Caco-2 (cell line): Measurements from ENCODE around the gene ADAM12. TPM values are rescaled to one million over a fixed set of nuclear protein-coding genes. Genes with fewer than 3 reads are reported as not detected.

ENCODE experiments used
- BruUV-seq: library from RNA; stranded (reverse); fragments of 400-500 nt; replicated peaks from 2 replicates; lab custom pipeline; 2021; lab: Mats Ljungman, UMichigan
- CTCF ChIA-PET: fragments of 300-600 bp; sonication (Branson Sonifier 250); formaldehyde crosslinking; loops from one replicate; lab custom pipeline; 2022; ENCODE audit warnings: antibody characterized with exemption; lab: Charles Lee
- POLR2A ChIA-PET: fragments of 300-600 bp; sonication (Branson Sonifier 250); formaldehyde crosslinking; loops from one replicate; lab custom pipeline; 2022; ENCODE audit warnings: antibody characterized with exemption; lab: Charles Lee
- DNase-seq, 2 experiments: peaks; one replicate each; pipeline versions ENCODE4 v3.0.0 to v3.0.0-alpha.2; 2020 to 2022
- H3K27me3 ChIP-seq: replicated peaks from 2 replicates; pipeline ENCODE4 v1.6.0; 2011; ENCODE audit warnings: low read length; ENCODE audit not compliant: control insufficient read depth, insufficient read depth
- H3K36me3 ChIP-seq: 2 replicates; pipeline ENCODE4 v1.5.1; 2011; ENCODE audit warnings: low read length; ENCODE audit not compliant: control insufficient read depth, insufficient read depth
- H3K4me1 ChIP-seq: fragments of 250-450 bp; sonication (Bioruptor Pico); 2 replicates; pipeline ENCODE4 v1.5.1; 2020; ENCODE audit warnings: mild to moderate bottlenecking
- H3K4me3 ChIP-seq: 2 replicates; pipeline ENCODE4 v1.5.1; 2011; ENCODE audit warnings: low read depth, mild to moderate bottlenecking, control low read depth, low read length
- H3K9me3 ChIP-seq: fragments of 250-450 bp; sonication (Bioruptor Pico); 2 replicates; pipeline ENCODE4 v1.5.1; 2020; ENCODE audit warnings: mild to moderate bottlenecking, moderate library complexity
- H3K27ac Mint-ChIP-seq: one replicate; pipeline ENCODE4 v1.8.0; 2022; ENCODE audit warnings: mixed read lengths; ENCODE audit not compliant: unreplicated experiment
- H3K27me3 Mint-ChIP-seq: one replicate; pipeline ENCODE4 v1.8.0; 2022; ENCODE audit warnings: mixed read lengths; ENCODE audit not compliant: insufficient read depth, unreplicated experiment
- H3K36me3 Mint-ChIP-seq: one replicate; pipeline ENCODE4 v1.8.0; 2022; ENCODE audit warnings: mild to moderate bottlenecking, mixed read lengths; ENCODE audit not compliant: insufficient read depth, unreplicated experiment
- H3K4me1 Mint-ChIP-seq: one replicate; pipeline ENCODE4 v1.8.0; 2022; ENCODE audit warnings: low read depth, mixed read lengths; ENCODE audit not compliant: unreplicated experiment
- H3K4me3 Mint-ChIP-seq: one replicate; pipeline ENCODE4 v1.8.0; 2022; ENCODE audit warnings: mild to moderate bottlenecking, moderate library complexity, mixed read lengths; ENCODE audit not compliant: unreplicated experiment
- H3K9me3 Mint-ChIP-seq: one replicate; pipeline ENCODE4 v1.8.0; 2022; ENCODE audit warnings: mixed read lengths; ENCODE audit not compliant: unreplicated experiment
- CTCF ChIP-seq, 2 experiments: fragments of 200-600 bp in 1 of 2; IDR thresholded peaks; 1 replicate in 1 of 2; 2 replicates in 1 of 2; pipeline versions ENCODE4 v1.5.1 to v1.8.0; 2011 to 2022; ENCODE audit warnings: antibody characterized with exemption in 1 of 2, control low read depth in 1 of 2, inconsistent platforms in 1 of 2, low read depth in 1 of 2, low read length in 1 of 2, mild to moderate bottlenecking in 1 of 2, moderate library complexity in 1 of 2; ENCODE audit not compliant: insufficient read depth in 1 of 2, severe bottlenecking in 1 of 2, unreplicated experiment in 1 of 2
- intact Hi-C: fragments of 100-400 bp; cut with micrococcal nuclease; formaldehyde crosslinking; loops from one replicate; pipeline ENCODE4 v1.10.0; 2022; ENCODE audit not compliant: unreplicated experiment
- total RNA-seq: library from RNA; stranded (reverse); gene quantifications from 2 replicates; pipeline ENCODE4 v1.2.3, GENCODE V29; 2022

ADAM12 gene
- total RNA-seq, 1 experiment from 2014 or later, result not detected

GRCh38 chr10:126252884-126253610, 135.2 kb downstream of the ADAM12 start:
- no peaks in the 10 kb centered on the region for H3K27me3 ChIP-seq
- peaks cover 4% of the 10 kb centered on the region; the same call in 1 of the 2 replicates for H3K4me1 ChIP-seq
- no TSS peak for BruUV-seq
- POLR2A ChIA-PET, result no interaction called here
- Mint-ChIP-seq H3K9me3 (peaks cover 17% of the 10 kb centered on the region), H3K4me1 (no peaks in the 10 kb centered on the region), H3K36me3 (no peaks in the 10 kb centered on the region), H3K27ac (no peak overlapping the region), H3K4me3 (no peak overlapping the region), H3K27me3 (peaks cover 19% of the 10 kb centered on the region)
- H3K4me3 ChIP-seq, result no peak overlapping the region
- TF ChIP-seq CTCF (IDR thresholded peaks at IDR 0.05; ENCODE audit: insufficient read depth in 1 of 2, low read depth in 1 of 2, low read length in 1 of 2, severe bottlenecking in 1 of 2, unreplicated experiment in 1 of 2), result no peak
- H3K36me3 ChIP-seq, result no peaks in the 10 kb centered on the region
- DNase-seq, result no peak
- CTCF ChIA-PET, result no interaction called here
- H3K9me3 ChIP-seq, result no peaks in the 10 kb centered on the region
- intact Hi-C loops, result no loop called here

GRCh38 chr10:126251778-126252407, 136.4 kb downstream of the ADAM12 start:
- TF ChIP-seq CTCF (IDR thresholded peaks at IDR 0.05; ENCODE audit: insufficient read depth in 1 of 2, low read depth in 1 of 2, low read length in 1 of 2, severe bottlenecking in 1 of 2, unreplicated experiment in 1 of 2), result no peak
- BruUV-seq, result no TSS peak
- no peaks in the 10 kb centered on the region for H3K36me3 Mint-ChIP-seq
- Histone ChIP-seq H3K4me1 (peaks cover 14% of the 10 kb centered on the region), H3K36me3 (no peaks in the 10 kb centered on the region), H3K9me3 (no peaks in the 10 kb centered on the region), H3K27me3 (no peaks in the 10 kb centered on the region), H3K4me3 (no peak overlapping the region)
- peaks cover 17% of the 10 kb centered on the region for H3K27me3 Mint-ChIP-seq
- intact Hi-C loops, result no loop called here
- H3K4me3 Mint-ChIP-seq, result no peak overlapping the region
- CTCF ChIA-PET, result no interaction called here
- H3K27ac Mint-ChIP-seq, result no peak overlapping the region
- DNase-seq, result no peak
- H3K4me1 Mint-ChIP-seq, result no peaks in the 10 kb centered on the region
- POLR2A ChIA-PET, result no interaction called here
- peaks cover 17% of the 10 kb centered on the region for H3K9me3 Mint-ChIP-seq

GRCh38 chr10:126250527-126251310, 137.6 kb downstream of the ADAM12 start:
- no peaks in the 10 kb centered on the region for H3K4me1 Mint-ChIP-seq
- no peaks in the 10 kb centered on the region for H3K9me3 ChIP-seq

More at GRCh38 chr10:126250527-126251310, 137.6 kb downstream of the ADAM12 start:
- BruUV-seq, result no TSS peak
- Mint-ChIP-seq H3K36me3 (no peaks in the 10 kb centered on the region), H3K4me3 (no peak overlapping the region), H3K27ac (no peak overlapping the region), H3K9me3 (peaks cover 17% of the 10 kb centered on the region), H3K27me3 (peaks cover 16% of the 10 kb centered on the region)
- intact Hi-C loops, result no loop called here
- H3K4me1 ChIP-seq, result peaks cover 14% of the 10 kb centered on the region
- ChIA-PET CTCF (no interaction called here), POLR2A (no interaction called here)
- no peak for TF ChIP-seq CTCF (IDR thresholded peaks at IDR 0.05; ENCODE audit: insufficient read depth in 1 of 2, low read depth in 1 of 2, low read length in 1 of 2, severe bottlenecking in 1 of 2, unreplicated experiment in 1 of 2)
- H3K27me3 ChIP-seq, result no peaks in the 10 kb centered on the region
- H3K4me3 ChIP-seq, result no peak overlapping the region
- H3K36me3 ChIP-seq, result no peaks in the 10 kb centered on the region
- DNase-seq, result no peak
